Vagina (tissue), 2 donors: ENCODE results near the gene CERS2.

Experiments used
- CTCF ChIP-seq, 3 experiments: fragments of 450-650 bp in 2 of 3; fragments of 200-600 bp in 1 of 3; sonication (generic) in 1 of 3; IDR thresholded peaks; one replicate each; pipeline ENCODE4 v1.5.1; 2017 to 2019; ENCODE audit warnings: antibody characterized with exemption in 3 of 3, mild to moderate bottlenecking in 2 of 3, moderate library complexity in 2 of 3
- POLR2A ChIP-seq, 2 donors: fragments of 450-650 bp; IDR thresholded peaks; one replicate each; pipeline ENCODE4 v1.6.1; 2017; ENCODE audit warnings: antibody characterized with exemption in 2 of 2, mild to moderate bottlenecking in 2 of 2, moderate library complexity in 2 of 2
- POLR2AphosphoS5 ChIP-seq, 2 donors: sonication (generic); formaldehyde crosslinking; IDR thresholded peaks; one replicate each; pipeline ENCODE4 v1.9.0; 2017; ENCODE audit warnings: antibody characterized with exemption in 2 of 2, mild to moderate bottlenecking in 2 of 2, low read depth in 1 of 2; ENCODE audit not compliant: insufficient read depth in 1 of 2

DNA sequence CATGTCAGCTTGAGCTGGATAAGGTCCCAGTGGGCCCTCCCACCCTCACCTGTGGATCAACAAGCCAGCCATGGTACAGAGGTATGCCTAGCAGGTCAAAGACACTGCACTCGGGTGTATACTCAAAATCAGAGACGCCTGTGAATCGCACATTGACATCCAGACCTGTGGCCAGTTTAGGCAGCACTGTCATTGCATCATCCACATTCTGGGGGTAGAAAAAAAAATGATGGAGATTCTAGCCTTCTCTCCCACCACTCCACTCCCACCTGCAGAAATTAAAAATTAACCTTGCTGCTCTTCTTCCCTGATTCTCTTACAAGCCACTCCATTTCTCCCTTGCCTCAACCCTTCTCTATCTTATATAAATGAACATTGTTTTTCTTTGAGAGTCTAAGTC is 25.8 kb upstream of the CERS2 start:
- TF ChIP-seq POLR2AphosphoS5 (IDR thresholded peaks at IDR 0.05; ENCODE audit: insufficient read depth in 1 of 2, low read depth in 1 of 2) (no peak), CTCF (IDR thresholded peaks at IDR 0.05) (no peak), POLR2A (IDR thresholded peaks at IDR 0.05) (no peak)
